SK-N-SH (cell line): Measurements from ENCODE around the gene ACOXL.

Experiments
- CTCF ChIP-seq: fragments of 200-600 bp; sonication (generic); IDR thresholded peaks from 2 replicates; pipeline ENCODE4 v1.6.1; 2017; ENCODE audit warnings: antibody characterized with exemption, mild to moderate bottlenecking, moderate library complexity
- FOXM1 ChIP-seq: IDR thresholded peaks from 2 replicates; pipeline ENCODE4 v1.4.0; 2012; ENCODE audit warnings: low read depth, mild to moderate bottlenecking
- GABPA ChIP-seq: IDR thresholded peaks from 2 replicates; pipeline ENCODE4 v1.4.0; 2012; ENCODE audit warnings: low read depth, mild to moderate bottlenecking
- GATA2 ChIP-seq: sonication (generic); formaldehyde crosslinking; IDR thresholded peaks from 2 replicates; pipeline ENCODE4 v1.5.0; 2020; ENCODE audit warnings: mild to moderate bottlenecking, missing genetic modification reagents
- MXI1 ChIP-seq: IDR thresholded peaks from 2 replicates; pipeline ENCODE4 v1.6.1; 2012; ENCODE audit warnings: mild to moderate bottlenecking, low read depth, low read length, improper control_type of control experiment
- POLR2AphosphoS5 ChIP-seq: IDR thresholded peaks from 2 replicates; pipeline ENCODE4 v1.6.1; 2012; ENCODE audit warnings: low read depth, low read length
- RCOR1 ChIP-seq: fragments of 150-350 bp; IDR thresholded peaks from 2 replicates; pipeline ENCODE4 v1.6.1; 2017; ENCODE audit warnings: antibody characterized with exemption, low read length
- REST ChIP-seq: IDR thresholded peaks from 2 replicates; pipeline ENCODE4 v1.6.1; 2012; ENCODE audit warnings: mild to moderate bottlenecking, low read depth, low read length, moderate library complexity
- RFX5 ChIP-seq: IDR thresholded peaks from 2 replicates; pipeline ENCODE4 v1.6.1; 2012; ENCODE audit warnings: mild to moderate bottlenecking, improper control_type of control experiment, low read length

- TF ChIP-seq MXI1, result no peak
- peak; percentile 68 for TF ChIP-seq CTCF
- TF ChIP-seq RFX5, result no peak
- no peak for TF ChIP-seq RCOR1
- TF ChIP-seq FOXM1, result no peak
- no peak for TF ChIP-seq POLR2AphosphoS5
- TF ChIP-seq GABPA, result no peak
- TF ChIP-seq REST, result no peak
- no peak for TF ChIP-seq GATA2 (CRISPR knock-in tag)
Measured at GRCh38 chr2:111116843-111117597, 384.6 kb downstream of the ACOXL start.
